Endothelial cell of umbilical vein (primary cell): ENCODE data around the gene CIB4. TPM values are rescaled to one million over a fixed set of nuclear protein-coding genes. Genes with fewer than 3 reads are reported as not detected.
"Not testable (repeated sequence)": the region's sequence is repeated elsewhere in the genome, so short reads cannot be mapped to it uniquely, and the experiment has no call there.

Experiments
- BruUV-seq: library from RNA; stranded (reverse); fragments of 400-500 nt; replicated peaks from 2 replicates; lab custom pipeline; 2021; lab: Mats Ljungman, UMichigan
- CTCF ChIA-PET: fragments of 300-600, 350-600 bp; sonication (Branson Sonifier 250); formaldehyde crosslinking; loops from one replicate; lab custom pipeline; 2021; ENCODE audit warnings: antibody characterized with exemption, inconsistent platforms; lab: Charles Lee
- POLR2A ChIA-PET: fragments of 300-600, 350-600 bp; sonication (Branson Sonifier 250); formaldehyde crosslinking; loops from one replicate; lab custom pipeline; 2021; ENCODE audit warnings: antibody characterized with exemption, inconsistent platforms; lab: Charles Lee
- DNase-seq: peaks from one replicate; pipeline ENCODE4 v3.0.0-alpha.2; 2011; ENCODE audit warnings: low read depth, low spot score
- FAIRE-seq: peaks from 2 replicates; lab custom pipeline; 2011; peaks lifted over from hg19 to GRCh38; lab: Jason Lieb, UNC
- H2AFZ ChIP-seq: 2 replicates; pipeline ENCODE4 v1.6.0; 2012; ENCODE audit warnings: low read depth, low read length, control low read depth, inconsistent platforms
- H3K27ac ChIP-seq: 2 replicates; pipeline ENCODE4 v1.5.1; 2011; ENCODE audit warnings: low read depth, mild to moderate bottlenecking, control low read depth, low read length, moderate library complexity; ENCODE audit not compliant: insufficient read depth
- H3K27me3 ChIP-seq, 2 experiments: 2 replicates each; pipeline versions ENCODE4 v1.6.0 to v1.6.1; 2011; ENCODE audit warnings: low read length in 2 of 2, mixed read lengths in 1 of 2; ENCODE audit not compliant: control insufficient read depth in 2 of 2, insufficient read depth in 2 of 2
- H3K36me3 ChIP-seq, 2 experiments: 2 replicates in 1 of 2; 3 replicates in 1 of 2; pipeline ENCODE4 v1.5.1; 2011; ENCODE audit warnings: low read length in 2 of 2, mild to moderate bottlenecking in 1 of 2, moderate library complexity in 1 of 2; ENCODE audit not compliant: control insufficient read depth in 2 of 2, insufficient read depth in 2 of 2; ENCODE audit errors: extremely low read depth in 1 of 2
- H3K4me1 ChIP-seq: 3 replicates; pipeline ENCODE4 v1.5.1; 2011; ENCODE audit warnings: mild to moderate bottlenecking, low read length; ENCODE audit not compliant: control insufficient read depth, insufficient read depth; ENCODE audit errors: extremely low read depth
- H3K4me2 ChIP-seq: 2 replicates; pipeline ENCODE4 v1.6.1; 2011; ENCODE audit warnings: low read length, control low read depth, mixed read lengths; ENCODE audit not compliant: insufficient read depth
- H3K4me3 ChIP-seq, 3 experiments: fragments of 200-600 bp in 1 of 3; sonication (generic), shearing (Covaris generic) in 1 of 3; replicated peaks in 1 of 3; 2 replicates each; pipeline ENCODE4 v1.5.1; 2011 to 2016; ENCODE audit warnings: control low read depth in 3 of 3, low read length in 3 of 3, mild to moderate bottlenecking in 2 of 3, inconsistent platforms in 1 of 3, low read depth in 1 of 3, moderate library complexity in 1 of 3; ENCODE audit not compliant: insufficient read depth in 1 of 3
- H3K79me2 ChIP-seq: 2 replicates; pipeline ENCODE4 v1.6.0; 2012; ENCODE audit warnings: low read length, inconsistent platforms; ENCODE audit not compliant: control insufficient read depth, insufficient read depth
- H3K9ac ChIP-seq: replicated peaks from 2 replicates; pipeline ENCODE3; 2011; ENCODE audit warnings: low read length, control low read depth; ENCODE audit not compliant: insufficient read depth; ENCODE audit errors: extremely low read depth
- H3K9me1 ChIP-seq: replicated peaks from 3 replicates; pipeline ENCODE4 v1.6.0; 2011; ENCODE audit warnings: mild to moderate bottlenecking, low read length; ENCODE audit not compliant: control insufficient read depth, insufficient read depth; ENCODE audit errors: extremely low read depth
- H3K9me3 ChIP-seq: replicated peaks from 2 replicates; pipeline ENCODE4 v1.5.1; 2012; ENCODE audit warnings: low read length, inconsistent platforms; ENCODE audit not compliant: control insufficient read depth, insufficient read depth
- H4K20me1 ChIP-seq: replicated peaks from 2 replicates; pipeline ENCODE3; 2011; ENCODE audit warnings: mild to moderate bottlenecking, low read length; ENCODE audit not compliant: control insufficient read depth, insufficient read depth; ENCODE audit errors: extremely low read depth
- JUN ChIP-seq: IDR thresholded peaks from 2 replicates; pipeline ENCODE4 v1.6.1; 2011; ENCODE audit warnings: borderline replicate concordance, low read depth; ENCODE audit not compliant: insufficient read length, insufficient read depth
- dilution Hi-C: fragments of 300-500 bp; cut with MboI; formaldehyde crosslinking; loops from one replicate; pipeline ENCODE4 v1.15.0; 2019; ENCODE audit warnings: low sequenced_read_pairs; ENCODE audit not compliant: extremely low pct_ligation_motif_present
- intact Hi-C: fragments of 100-400 bp; cut with micrococcal nuclease; formaldehyde crosslinking; loops from one replicate; pipeline ENCODE4 v1.10.0; 2022
- polyA plus RNA-seq, 4 experiments: library from polyadenylated mRNA; depleted of rRNA in 3 of 4; stranded (reverse) in 3 of 4; unstranded in 1 of 4; fragments of >200 nt; gene quantifications; 2 replicates each; pipeline versions ENCODE4 v1.2.1 to v1.2.3, GENCODE V29; 2011 to 2012; ENCODE audit warnings: missing spikeins in 1 of 4
- total RNA-seq: library from RNA; stranded (reverse); gene quantifications from 2 replicates; pipeline ENCODE4 v1.2.3, GENCODE V29; 2021

Gene CIB4
- total and polyA plus RNA-seq, 2 donors (not counting 3 experiments of a cell fraction or from before 2014, with no cell fraction given), result not detected

DNA sequence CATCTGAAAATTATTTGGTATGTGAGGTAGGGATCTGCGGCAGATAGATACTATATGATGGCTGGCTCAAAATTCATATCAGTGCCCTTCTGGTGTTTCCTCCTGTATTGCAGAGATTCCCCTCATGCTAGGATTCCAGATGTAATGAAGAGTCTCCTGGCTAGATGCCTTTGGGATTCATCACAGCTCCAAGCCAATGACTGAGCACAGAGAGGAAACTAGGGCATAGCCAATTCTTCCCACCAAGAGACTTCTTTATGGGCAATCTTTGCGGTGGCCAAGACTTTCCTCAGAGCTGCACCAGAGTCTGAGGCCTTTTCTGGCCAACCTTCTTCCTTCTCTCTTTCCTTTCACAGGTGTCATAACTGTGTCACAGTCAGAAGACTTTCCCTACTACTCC is 25.5 kb upstream of the CIB4 start:
- H3K27ac ChIP-seq, result no peak overlapping the region

DNA sequence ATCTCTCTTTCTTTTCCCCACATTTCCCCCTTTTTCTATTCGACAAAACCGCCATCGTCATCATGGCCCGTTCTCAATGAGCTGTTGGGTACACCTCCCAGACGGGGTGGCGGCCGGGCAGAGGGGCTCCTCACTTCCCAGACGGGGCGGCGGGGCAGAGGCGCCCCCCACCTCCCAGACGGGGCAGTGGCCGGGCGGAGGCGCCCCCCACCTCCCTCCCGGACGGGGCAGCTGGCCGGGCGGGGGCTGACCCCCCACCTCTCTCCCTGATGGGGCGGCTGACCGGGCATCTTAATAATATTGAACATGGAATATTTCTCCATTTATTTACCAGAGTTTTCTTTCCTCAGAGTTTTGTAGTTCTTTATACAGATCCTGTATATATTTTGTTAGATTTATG is 24.1 kb upstream of the CIB4 start:
- H3K9me3 ChIP-seq, H3K4me1 ChIP-seq, H2AFZ ChIP-seq, H3K9ac ChIP-seq, H3K27ac ChIP-seq, H3K27me3 ChIP-seq, H3K4me3 ChIP-seq, H3K36me3 ChIP-seq, dilution Hi-C loops, H3K9me1 ChIP-seq, intact Hi-C loops, H4K20me1 ChIP-seq, DNase-seq, H3K4me2 ChIP-seq, BruUV-seq, H3K79me2 ChIP-seq, FAIRE-seq, POLR2A ChIA-PET, CTCF ChIA-PET: not testable (repeated sequence)

More for the DNA sequence above, 25.5 kb upstream of the CIB4 start:
- no peak overlapping the region for H3K4me3 ChIP-seq
- ChIA-PET CTCF (no interaction called here), POLR2A (no interaction called here)
- H3K36me3 ChIP-seq, result no peaks in the 10 kb centered on the region
- dilution Hi-C loops, result no loop called here
- H3K4me2 ChIP-seq, result no peak overlapping the region
- no peaks in the 10 kb centered on the region for H3K9me1 ChIP-seq
- H2AFZ ChIP-seq, result no peak overlapping the region
- no peak for TF ChIP-seq JUN
- no peaks in the 10 kb centered on the region for H3K9me3 ChIP-seq
- DNase-seq (no peak), FAIRE-seq (no peak)
- H4K20me1 ChIP-seq, result no peaks in the 10 kb centered on the region
- no peak overlapping the region for H3K9ac ChIP-seq
- no peaks in the 10 kb centered on the region for H3K4me1 ChIP-seq
- peaks cover 7 to 9% of the 10 kb centered on the region in 2 experiments for H3K27me3 ChIP-seq
- intact Hi-C loops, result no loop called here
- no peaks in the 10 kb centered on the region for H3K79me2 ChIP-seq
- no TSS peak for BruUV-seq
